ENCODE data around the gene MID1.

The MID1 gene

DNA sequence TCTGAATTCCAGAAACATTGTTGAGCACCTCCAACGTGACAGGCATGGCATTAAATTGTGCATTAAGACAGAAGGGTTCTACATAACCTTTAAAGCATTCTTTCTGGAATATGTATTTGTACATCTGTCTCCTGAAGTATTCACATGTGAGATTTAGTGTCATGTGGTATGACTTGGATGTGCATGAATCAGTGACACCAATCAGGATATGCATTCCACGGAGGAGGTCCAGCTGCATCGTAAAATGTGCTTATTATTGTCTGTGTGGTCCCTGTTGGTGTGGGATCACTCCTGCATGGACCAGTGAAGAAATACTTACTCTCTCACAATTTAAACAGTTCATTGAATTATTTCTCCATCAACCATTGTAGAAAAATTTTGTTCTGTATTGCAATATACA, 149.0 kb downstream of the MID1 start:
- 97% methylated on average over 3 of the region's 3 CpGs for WGBS
- H3K4me1 ChIP-seq (ENCODE audit: insufficient read depth, low read length) = no peaks in the 10 kb centered on the region
- H3K27ac ChIP-seq (ENCODE audit: low read depth, low read length) = no peak overlapping the region
- H3K4me3 ChIP-seq (ENCODE audit: low read length) = no peak overlapping the region
- H3K9me3 ChIP-seq (ENCODE audit: insufficient read depth, low read depth, low read length) = no peaks in the 10 kb centered on the region
- no peaks in the 10 kb centered on the region for H3K27me3 ChIP-seq (ENCODE audit: insufficient read depth, low read length)
- no peak overlapping the region for H3K9ac ChIP-seq (ENCODE audit: low read depth, low read length)
- peaks cover 70% of the 10 kb centered on the region for H3K36me3 ChIP-seq (ENCODE audit: insufficient read depth, low read length)

DNA sequence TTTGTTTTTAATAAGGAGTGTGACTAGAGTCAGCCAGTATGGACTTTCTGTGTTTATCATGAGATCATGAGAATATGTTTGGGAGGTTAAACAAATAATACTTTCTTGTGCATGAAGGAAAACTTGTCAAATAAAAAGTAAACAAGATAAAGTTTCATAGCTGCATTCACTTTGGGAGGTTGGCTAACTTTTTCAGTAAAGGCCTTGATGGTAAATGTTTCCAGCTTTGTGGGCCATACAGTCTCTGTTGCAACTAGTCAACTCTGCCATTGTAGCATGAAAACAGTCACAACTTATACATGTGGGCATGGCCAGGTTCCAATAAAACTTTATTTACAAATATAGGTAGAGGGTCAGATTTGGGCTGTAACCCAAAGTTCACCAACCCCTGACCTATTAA, 150.4 kb downstream of the MID1 start:
- no peak overlapping the region for H3K27ac ChIP-seq (ENCODE audit: low read depth, low read length)
- no peak overlapping the region for H3K4me3 ChIP-seq (ENCODE audit: low read length)
- H3K4me1 ChIP-seq (ENCODE audit: insufficient read depth, low read length) = no peaks in the 10 kb centered on the region
- H3K9me3 ChIP-seq (ENCODE audit: insufficient read depth, low read depth, low read length) = no peaks in the 10 kb centered on the region
- peaks cover 81% of the 10 kb centered on the region for H3K36me3 ChIP-seq (ENCODE audit: insufficient read depth, low read length)
- no peak overlapping the region for H3K9ac ChIP-seq (ENCODE audit: low read depth, low read length)
- no peaks in the 10 kb centered on the region for H3K27me3 ChIP-seq (ENCODE audit: insufficient read depth, low read length)

DNA sequence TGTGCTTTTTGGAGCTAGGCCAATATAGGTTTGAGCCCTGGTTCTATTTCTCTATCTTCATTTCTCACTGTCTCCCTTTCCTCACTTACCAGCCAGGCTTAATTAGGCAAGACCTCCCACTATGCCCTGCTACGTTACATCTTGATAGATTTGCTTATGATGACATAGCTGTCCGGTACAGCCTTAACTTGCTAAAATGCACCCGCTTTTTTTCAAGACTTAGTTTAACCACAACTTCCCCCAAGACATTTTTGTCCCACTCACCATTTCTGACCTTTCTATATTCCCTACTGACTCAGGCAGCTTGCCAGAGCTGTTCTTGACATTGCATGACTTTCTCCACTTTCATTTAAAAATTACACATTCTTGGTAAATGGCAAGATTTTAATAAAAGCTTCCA, 152.6 kb downstream of the MID1 start:
- Histone ChIP-seq H3K4me3 (ENCODE audit: low read length) (no peak overlapping the region), H3K27me3 (ENCODE audit: insufficient read depth, low read length) (no peaks in the 10 kb centered on the region), H3K4me1 (ENCODE audit: insufficient read depth, low read length) (no peaks in the 10 kb centered on the region; the same call in 1 of the 2 replicates), H3K9ac (ENCODE audit: low read depth, low read length) (no peak overlapping the region), H3K36me3 (ENCODE audit: insufficient read depth, low read length) (peaks cover 67% of the 10 kb centered on the region), H3K27ac (ENCODE audit: low read depth, low read length) (no peak overlapping the region), H3K9me3 (ENCODE audit: insufficient read depth, low read depth, low read length) (no peaks in the 10 kb centered on the region)
- 98% methylated on average over 3 of the region's 3 CpGs for WGBS

DNA sequence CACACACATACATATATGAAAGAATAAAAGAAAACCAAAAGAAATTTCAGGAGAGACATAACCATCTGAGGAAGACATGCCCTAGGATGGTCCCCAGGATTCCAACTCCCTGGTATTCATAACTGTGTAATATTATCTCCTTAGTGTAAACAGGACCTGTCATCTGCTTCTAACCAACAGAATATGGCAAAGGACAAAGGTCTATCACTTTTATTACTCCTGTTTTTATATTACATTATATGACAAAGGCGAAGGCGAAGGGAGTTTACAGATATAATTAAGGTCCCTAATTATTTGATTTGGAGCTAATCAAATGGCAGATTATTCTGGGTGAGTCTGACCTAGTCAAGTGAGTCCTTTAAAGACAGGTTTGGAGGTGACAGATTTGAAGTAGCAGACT, 155.1 kb downstream of the MID1 start:
- 100% methylated on average over 1 of the region's 2 CpGs for whole genome bisulfite sequencing
- H3K4me3 ChIP-seq (ENCODE audit: low read length) = no peak overlapping the region

DNA sequence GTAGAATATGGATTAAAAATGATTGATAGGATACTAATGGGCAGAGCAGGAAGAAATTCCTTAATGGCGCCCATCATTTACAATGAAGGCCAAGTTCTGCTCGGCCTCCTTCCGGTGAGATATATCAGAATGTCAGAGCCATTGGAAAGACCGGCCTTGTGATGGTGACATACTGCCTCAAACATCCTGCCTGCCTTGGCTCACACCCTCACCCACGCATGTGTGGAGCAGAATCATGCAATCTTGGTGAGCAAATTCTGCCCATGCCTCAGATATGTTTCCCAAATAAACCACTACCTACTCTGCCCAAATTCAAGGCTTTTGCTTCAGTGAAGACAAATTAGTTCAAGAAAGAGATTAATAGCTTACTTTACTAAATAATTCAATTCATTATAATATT, 163.3 kb downstream of the MID1 start:
- no peak overlapping the region for H3K4me3 ChIP-seq (ENCODE audit: low read length)
- peaks cover 40% of the 10 kb centered on the region for H3K36me3 ChIP-seq (ENCODE audit: insufficient read depth, low read length)
- H3K9me3 ChIP-seq (ENCODE audit: insufficient read depth, low read depth, low read length) = no peaks in the 10 kb centered on the region
- H3K4me1 ChIP-seq (ENCODE audit: insufficient read depth, low read length) = no peaks in the 10 kb centered on the region
- 99% methylated on average over 5 of the region's 5 CpGs for WGBS
- no peak overlapping the region for H3K27ac ChIP-seq (ENCODE audit: low read depth, low read length)
- no peak overlapping the region for H3K9ac ChIP-seq (ENCODE audit: low read depth, low read length)
- no peaks in the 10 kb centered on the region for H3K27me3 ChIP-seq (ENCODE audit: insufficient read depth, low read length)

More for the DNA sequence above, 155.1 kb downstream of the MID1 start:
- Histone ChIP-seq H3K9me3 (ENCODE audit: insufficient read depth, low read depth, low read length) (no peaks in the 10 kb centered on the region), H3K4me1 (ENCODE audit: insufficient read depth, low read length) (no peaks in the 10 kb centered on the region; the same call in 1 of the 2 replicates), H3K27me3 (ENCODE audit: insufficient read depth, low read length) (no peaks in the 10 kb centered on the region), H3K36me3 (ENCODE audit: insufficient read depth, low read length) (peaks cover 51% of the 10 kb centered on the region), H3K9ac (ENCODE audit: low read depth, low read length) (no peak overlapping the region), H3K27ac (ENCODE audit: low read depth, low read length) (no peak overlapping the region)

DNA sequence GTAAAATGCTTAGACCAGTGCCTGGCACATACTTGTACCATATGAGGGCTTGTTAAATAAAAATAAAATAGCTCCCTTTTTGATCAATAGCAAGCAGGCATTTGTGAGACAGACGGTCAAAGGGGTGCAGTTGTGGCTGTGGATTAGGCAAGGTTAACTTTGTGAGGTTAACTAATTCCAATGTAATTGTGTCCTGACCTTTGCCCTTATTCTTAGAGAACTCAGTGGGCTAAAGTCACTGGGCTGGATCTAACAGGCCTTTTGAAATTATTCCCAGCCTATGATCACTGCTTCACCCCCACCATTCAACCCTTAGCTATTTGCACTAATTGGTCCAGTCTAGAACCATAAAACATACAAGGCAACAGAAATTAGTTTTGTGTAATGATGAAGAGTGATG, 166.4 kb downstream of the MID1 start:
- no peak overlapping the region for H3K9ac ChIP-seq (ENCODE audit: low read depth, low read length)
- no peaks in the 10 kb centered on the region for H3K27me3 ChIP-seq (ENCODE audit: insufficient read depth, low read length)
- WGBS = 88% methylated on average over 1 of the region's 1 CpG
- H3K27ac ChIP-seq (ENCODE audit: low read depth, low read length) = no peak overlapping the region
- H3K4me1 ChIP-seq (ENCODE audit: insufficient read depth, low read length) = no peaks in the 10 kb centered on the region
- H3K9me3 ChIP-seq (ENCODE audit: insufficient read depth, low read depth, low read length) = no peaks in the 10 kb centered on the region
- H3K4me3 ChIP-seq (ENCODE audit: low read length) = no peak overlapping the region
- peaks cover 53% of the 10 kb centered on the region for H3K36me3 ChIP-seq (ENCODE audit: insufficient read depth, low read length)

DNA sequence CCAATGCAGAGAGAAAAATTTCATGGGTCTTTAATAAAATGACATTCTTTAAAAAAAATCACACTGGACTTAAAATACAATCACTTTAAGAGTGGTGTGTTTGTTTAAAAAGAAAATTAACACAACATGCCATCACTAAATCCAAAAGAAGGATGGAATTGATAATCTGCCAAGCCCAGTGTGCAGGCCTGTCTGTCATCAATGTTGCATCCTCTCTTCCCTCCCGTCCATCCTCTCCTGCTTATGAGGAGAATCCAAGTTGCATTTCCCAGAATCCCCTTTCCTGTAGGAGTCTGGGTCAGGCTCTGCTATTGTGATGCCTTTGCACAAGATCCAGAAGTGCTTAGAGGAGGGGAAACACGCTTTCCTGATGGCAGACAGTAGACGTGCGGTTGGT, 169.4 kb downstream of the MID1 start:
- no peaks in the 10 kb centered on the region for H3K27me3 ChIP-seq (ENCODE audit: insufficient read depth, low read length)
- WGBS = 93% methylated on average over 4 of the region's 4 CpGs
- H3K27ac ChIP-seq (ENCODE audit: low read depth, low read length) = no peak overlapping the region
- no peaks in the 10 kb centered on the region for H3K9me3 ChIP-seq (ENCODE audit: insufficient read depth, low read depth, low read length)
- no peaks in the 10 kb centered on the region for H3K4me1 ChIP-seq (ENCODE audit: insufficient read depth, low read length)
- no peak overlapping the region for H3K9ac ChIP-seq (ENCODE audit: low read depth, low read length)
- H3K36me3 ChIP-seq (ENCODE audit: insufficient read depth, low read length) = peaks cover 47% of the 10 kb centered on the region
- H3K4me3 ChIP-seq (ENCODE audit: low read length) = no peak overlapping the region

DNA sequence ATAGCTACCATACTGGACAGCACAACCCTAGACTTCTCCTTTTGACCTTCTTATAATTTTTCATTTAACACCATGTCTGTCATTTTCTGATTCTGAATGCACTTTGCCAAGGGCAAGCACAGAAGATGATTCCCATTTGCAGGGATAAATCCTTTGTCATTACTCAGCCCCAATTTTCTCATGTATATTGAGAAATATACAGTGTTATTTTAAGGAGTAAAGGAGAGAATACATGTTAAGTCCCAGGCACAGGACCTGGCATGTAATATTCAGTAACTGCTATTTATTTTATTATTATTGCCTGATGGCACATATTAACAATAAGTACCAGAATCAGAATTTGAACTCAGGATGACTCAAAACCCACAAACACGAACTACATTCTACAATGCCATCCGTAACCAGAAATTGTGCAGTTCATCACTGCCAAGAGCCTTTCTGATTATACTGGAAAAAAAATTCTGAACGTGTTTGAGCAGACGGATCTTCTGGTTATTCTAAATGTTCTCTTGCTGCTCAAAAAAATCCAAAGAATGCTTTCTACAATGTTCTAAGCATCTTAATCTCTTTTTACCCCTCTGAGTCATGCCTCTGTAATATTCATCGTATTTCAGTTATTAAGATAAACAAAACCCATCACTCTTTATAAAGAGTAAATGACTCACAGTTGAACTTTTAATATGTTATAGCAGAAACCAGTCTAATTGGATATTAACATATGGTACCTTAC, 170.0 kb downstream of the MID1 start:
- H3K4me3 ChIP-seq (ENCODE audit: low read length) = no peak overlapping the region
- H3K4me1 ChIP-seq (ENCODE audit: insufficient read depth, low read length) = no peaks in the 10 kb centered on the region
- 96% methylated on average over 4 of the region's 5 CpGs for WGBS
- peaks cover 43% of the 10 kb centered on the region for H3K36me3 ChIP-seq (ENCODE audit: insufficient read depth, low read length)
- no peaks in the 10 kb centered on the region for H3K27me3 ChIP-seq (ENCODE audit: insufficient read depth, low read length)
- no peaks in the 10 kb centered on the region for H3K9me3 ChIP-seq (ENCODE audit: insufficient read depth, low read depth, low read length)
- H3K27ac ChIP-seq (ENCODE audit: low read depth, low read length) = no peak overlapping the region
- no peak overlapping the region for H3K9ac ChIP-seq (ENCODE audit: low read depth, low read length)

DNA sequence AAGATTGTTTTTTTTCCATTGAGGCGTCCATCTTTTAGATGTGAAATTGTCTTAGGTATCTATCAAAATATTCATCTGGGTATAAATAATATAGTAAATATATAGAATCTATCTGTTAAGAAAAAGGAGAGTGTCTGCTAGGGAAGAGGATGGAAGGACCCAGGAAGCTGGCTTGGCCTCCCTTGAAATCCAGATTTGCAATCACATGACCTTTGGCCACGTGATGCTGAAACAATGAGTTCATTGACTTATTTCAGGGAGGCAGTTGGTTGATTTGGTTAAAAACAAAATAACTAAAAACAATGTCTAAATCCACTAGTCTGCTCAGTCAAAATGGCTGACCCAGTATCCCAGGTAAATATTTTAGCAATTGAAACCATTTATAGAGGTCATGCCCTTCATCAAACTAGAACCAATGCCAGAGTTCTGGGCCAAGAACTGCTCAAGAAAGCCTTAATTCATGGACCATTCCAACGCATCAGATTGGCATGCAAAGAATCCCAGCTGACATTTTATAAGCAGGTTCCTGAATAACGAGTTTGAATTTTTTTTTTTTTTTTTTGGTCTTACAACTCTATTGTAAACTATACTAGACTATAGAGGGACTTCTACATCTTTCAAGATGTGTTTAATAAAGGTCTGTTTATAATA, 172.7 kb downstream of the MID1 start:
- WGBS = 80% methylated on average over 2 of the region's 4 CpGs
- H3K27me3 ChIP-seq (ENCODE audit: insufficient read depth, low read length) = no peaks in the 10 kb centered on the region; the same call in 1 of the 2 replicates
- H3K9ac ChIP-seq (ENCODE audit: low read depth, low read length) = no peak overlapping the region
- no peaks in the 10 kb centered on the region for H3K9me3 ChIP-seq (ENCODE audit: insufficient read depth, low read depth, low read length)
- H3K27ac ChIP-seq (ENCODE audit: low read depth, low read length) = no peak overlapping the region
- H3K4me3 ChIP-seq (ENCODE audit: low read length) = no peak overlapping the region
- peaks cover 22% of the 10 kb centered on the region for H3K36me3 ChIP-seq (ENCODE audit: insufficient read depth, low read length)
- no peaks in the 10 kb centered on the region for H3K4me1 ChIP-seq (ENCODE audit: insufficient read depth, low read length)

DNA sequence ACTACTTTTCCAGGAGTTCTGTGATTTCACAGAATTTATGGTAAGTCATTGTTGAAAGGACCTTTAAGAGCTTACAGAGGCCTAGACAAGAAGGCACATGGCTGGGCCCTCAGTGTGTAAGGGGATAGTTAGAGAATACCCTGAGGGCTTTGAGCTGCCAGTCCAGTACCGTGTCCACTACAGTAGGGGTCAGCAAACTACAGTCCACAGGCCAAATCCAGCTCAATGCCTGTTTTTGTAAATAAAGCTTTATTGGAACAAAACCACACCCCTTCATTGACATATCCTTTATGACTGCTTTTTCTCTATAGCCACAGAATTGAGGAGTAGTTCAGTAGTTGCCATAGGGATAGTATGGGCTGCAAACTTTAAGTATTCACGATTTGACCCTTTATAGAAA, 176.2 kb downstream of the MID1 start:
- H3K27ac ChIP-seq (ENCODE audit: low read depth, low read length) = no peak overlapping the region
- no peaks in the 10 kb centered on the region for H3K4me1 ChIP-seq (ENCODE audit: insufficient read depth, low read length)
- H3K9me3 ChIP-seq (ENCODE audit: insufficient read depth, low read depth, low read length) = no peaks in the 10 kb centered on the region
- H3K27me3 ChIP-seq (ENCODE audit: insufficient read depth, low read length) = no peaks in the 10 kb centered on the region; the same call in 1 of the 2 replicates
- no peak overlapping the region for H3K4me3 ChIP-seq (ENCODE audit: low read length)
- H3K9ac ChIP-seq (ENCODE audit: low read depth, low read length) = no peak overlapping the region
- WGBS = 84% methylated on average over 2 of the region's 2 CpGs
- peaks cover 9% of the 10 kb centered on the region for H3K36me3 ChIP-seq (ENCODE audit: insufficient read depth, low read length)

DNA sequence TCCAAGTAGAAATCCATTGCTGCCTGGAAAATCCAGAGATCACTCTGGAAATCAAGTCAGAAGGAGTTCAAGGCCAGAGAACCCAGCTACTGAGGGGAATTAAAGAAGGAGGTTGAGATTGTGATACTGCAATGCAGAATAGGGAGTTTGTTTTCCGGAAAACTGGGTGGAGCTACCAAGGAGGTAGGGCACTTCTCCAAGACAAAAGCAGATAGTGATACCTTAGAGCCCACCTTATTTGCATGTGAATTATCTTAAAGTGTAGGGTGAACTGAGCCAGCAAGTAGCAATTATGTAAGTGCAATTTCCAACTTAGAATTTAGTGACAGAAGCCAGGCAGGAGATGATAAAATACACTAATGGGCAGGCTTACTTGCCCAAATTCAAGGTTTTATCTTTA, 178.9 kb downstream of the MID1 start:
- no peaks in the 10 kb centered on the region; the same call in 1 of the 2 replicates for H3K27me3 ChIP-seq (ENCODE audit: insufficient read depth, low read length)
- H3K27ac ChIP-seq (ENCODE audit: low read depth, low read length) = no peak overlapping the region
- no peaks in the 10 kb centered on the region for H3K36me3 ChIP-seq (ENCODE audit: insufficient read depth, low read length)
- 25% methylated on average over 1 of the region's 1 CpG for WGBS
- no peaks in the 10 kb centered on the region for H3K9me3 ChIP-seq (ENCODE audit: insufficient read depth, low read depth, low read length)
- no peaks in the 10 kb centered on the region for H3K4me1 ChIP-seq (ENCODE audit: insufficient read depth, low read length)
- H3K9ac ChIP-seq (ENCODE audit: low read depth, low read length) = no peak overlapping the region
- no peak overlapping the region for H3K4me3 ChIP-seq (ENCODE audit: low read length)

Data from HUES64 (cell line).